Activated T-helper 1 cell treated with Interleukin-2 at 50 U/mL for 16 hours (primary cell): ENCODE data around the gene APP.

Source experiments
- DNase-seq: peaks from one replicate; pipeline ENCODE4 v3.0.0-alpha.2; 2020; ENCODE audit warnings: low read depth

Gene APP

GRCh38 chr21:25863747-25864146 is 306.8 kb downstream of the APP start:
- no peak for DNase-seq

GRCh38 chr21:25863031-25863430 is 307.5 kb downstream of the APP start:
- DNase-seq, result no peak

GRCh38 chr21:25862596-25862995 is 308.0 kb downstream of the APP start:
- no peak for DNase-seq

GRCh38 chr21:25862112-25862511 is 308.5 kb downstream of the APP start:
- DNase-seq, result no peak

GRCh38 chr21:25859235-25859929 is 311.2 kb downstream of the APP start:
- DNase-seq, result no peak

- DNase-seq, result no peak
Observed at GRCh38 chr21:25858325-25858724, 312.2 kb downstream of the APP start.

- DNase-seq, result no peak
Observed at GRCh38 chr21:25857308-25858074, 313.1 kb downstream of the APP start.

- no peak for DNase-seq
Observed at GRCh38 chr21:25855576-25855975, 315.0 kb downstream of the APP start.

GRCh38 chr21:25850126-25850842 is 320.3 kb downstream of the APP start:
- no peak for DNase-seq

GRCh38 chr21:25848309-25848708 is 322.3 kb downstream of the APP start:
- no peak for DNase-seq

- no peak for DNase-seq
Observed at GRCh38 chr21:25845729-25846256, 324.8 kb downstream of the APP start.

GRCh38 chr21:25842925-25843324 is 327.6 kb downstream of the APP start:
- DNase-seq, result no peak

- no peak for DNase-seq
Observed at GRCh38 chr21:25838809-25839208, 331.8 kb downstream of the APP start.

GRCh38 chr21:25837533-25838265 is 332.9 kb downstream of the APP start:
- DNase-seq, result no peak

- no peak for DNase-seq
Observed at GRCh38 chr21:25836396-25836795, 334.2 kb downstream of the APP start.

- DNase-seq, result no peak
Observed at GRCh38 chr21:25834381-25834780, 336.2 kb downstream of the APP start.

GRCh38 chr21:25831300-25831960 is 339.1 kb downstream of the APP start:
- no peak for DNase-seq
